Activated CD8-positive, alpha-beta memory T cell treated with anti-CD3 and anti-CD28 coated beads for 1 hour (primary cell): ENCODE results near the gene CASP8AP2.
A peak's percentile ranks its signal among the peaks of the same experiment; 100 is the strongest.
"Not testable (repeated sequence)": the region's sequence is repeated elsewhere in the genome, so short reads cannot be mapped to it uniquely, and the experiment has no call there.

ENCODE experiments used
- DNase-seq, 2 donors: peaks; one replicate each; pipeline ENCODE4 v3.0.0-alpha.2; 2020; ENCODE audit warnings: low read depth in 1 of 2; ENCODE audit errors: extremely low read depth in 1 of 2

CASP8AP2 gene

GRCh38 chr6:89819336-89820130 is 10.1 kb upstream of the CASP8AP2 start, which contains the start of gene MDN1:
Gene MDN1, minus strand, starts transcription at chr6:89819794. Its CDS starts 187 bp downstream, at chr6:89819607.
- peak; percentile 68 to 74 for DNase-seq

DNA sequence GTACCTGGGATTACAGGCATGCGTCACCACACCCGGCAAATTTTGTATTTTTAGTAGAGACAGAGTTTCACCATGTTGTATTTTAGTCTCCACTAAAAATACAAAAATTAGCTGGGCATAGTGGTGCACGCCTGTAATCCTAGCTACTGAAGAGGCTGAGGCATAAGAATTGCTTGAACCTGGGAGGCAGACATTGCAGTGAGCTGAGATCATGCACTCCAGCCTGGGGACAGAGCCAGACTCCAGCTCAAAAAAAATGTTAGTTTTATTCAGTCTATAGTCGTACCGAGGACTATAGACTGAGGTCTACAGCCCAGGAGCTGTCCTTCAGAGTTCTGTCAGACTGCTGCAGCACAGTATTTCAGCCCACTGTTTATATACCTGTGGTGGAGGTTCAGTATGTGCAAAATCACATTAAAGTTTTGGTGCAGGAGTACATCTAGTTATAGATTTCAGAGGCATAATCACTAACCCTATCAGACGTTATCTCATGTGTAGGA is 3.6 kb upstream of the CASP8AP2 start:
- DNase-seq: no peak

DNA sequence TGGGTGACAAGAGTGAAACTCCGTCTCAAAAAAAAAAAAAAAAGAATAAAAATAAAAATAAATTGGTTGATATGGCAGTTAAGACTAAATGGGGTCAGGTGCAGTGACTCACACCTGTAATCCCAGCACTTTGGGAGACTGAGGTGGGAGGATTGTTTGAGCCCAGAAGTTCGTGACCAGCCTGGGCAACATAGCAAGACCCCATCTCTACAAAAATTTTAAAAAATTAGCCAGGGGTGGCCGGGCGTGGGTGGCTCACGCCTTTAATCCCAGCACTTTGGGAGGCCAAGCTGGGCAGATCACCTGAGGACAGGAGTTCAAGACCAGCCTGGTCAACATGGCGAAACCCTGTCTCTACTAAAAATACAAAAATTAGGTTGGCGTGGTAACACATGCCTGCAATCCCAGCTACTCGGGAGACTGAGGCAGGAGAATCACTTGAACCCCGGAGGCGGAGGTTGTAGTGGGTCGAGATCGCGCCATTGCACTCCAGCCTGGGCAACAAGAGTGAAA is 1.1 kb upstream of the CASP8AP2 start:
- DNase-seq: not testable (repeated sequence)

- DNase-seq: no peak
Observed at GRCh38 chr6:89828988-89829471, 650 bp upstream of the CASP8AP2 start.

DNA sequence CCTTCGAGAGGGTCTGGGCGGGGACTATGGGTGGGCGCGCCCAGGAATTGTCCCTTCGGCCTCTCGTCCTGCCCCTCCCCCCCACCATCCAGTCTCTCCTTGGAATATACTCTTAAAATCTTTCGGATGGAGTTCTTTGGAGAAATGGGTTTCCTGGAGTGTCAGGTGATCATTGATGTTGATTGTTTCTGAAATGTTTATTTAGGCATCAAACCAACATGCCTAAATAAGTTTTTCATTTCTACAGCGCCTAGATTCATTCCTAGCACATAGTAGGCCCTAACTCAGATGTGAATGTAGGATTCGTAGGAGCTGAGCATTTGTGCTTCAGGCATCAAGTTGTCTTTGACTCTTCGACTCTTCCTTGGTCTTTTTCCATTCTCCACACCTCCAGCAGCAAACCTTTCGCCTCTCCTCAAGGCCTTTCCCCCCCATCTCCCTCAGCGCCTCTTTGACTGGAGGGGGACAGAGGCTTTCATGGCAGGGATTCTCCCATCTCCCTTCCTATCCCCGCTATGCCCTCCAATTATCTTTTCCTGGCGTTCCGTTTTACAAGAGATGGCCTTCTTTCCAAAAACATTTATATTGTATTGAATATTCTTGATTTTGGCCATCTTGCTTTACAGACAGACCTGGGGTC is 610 bp downstream of the CASP8AP2 start:
- no peak for DNase-seq

GRCh38 chr6:89834884-89835792 is 5.5 kb downstream of the CASP8AP2 start:
- DNase-seq: no peak

DNA sequence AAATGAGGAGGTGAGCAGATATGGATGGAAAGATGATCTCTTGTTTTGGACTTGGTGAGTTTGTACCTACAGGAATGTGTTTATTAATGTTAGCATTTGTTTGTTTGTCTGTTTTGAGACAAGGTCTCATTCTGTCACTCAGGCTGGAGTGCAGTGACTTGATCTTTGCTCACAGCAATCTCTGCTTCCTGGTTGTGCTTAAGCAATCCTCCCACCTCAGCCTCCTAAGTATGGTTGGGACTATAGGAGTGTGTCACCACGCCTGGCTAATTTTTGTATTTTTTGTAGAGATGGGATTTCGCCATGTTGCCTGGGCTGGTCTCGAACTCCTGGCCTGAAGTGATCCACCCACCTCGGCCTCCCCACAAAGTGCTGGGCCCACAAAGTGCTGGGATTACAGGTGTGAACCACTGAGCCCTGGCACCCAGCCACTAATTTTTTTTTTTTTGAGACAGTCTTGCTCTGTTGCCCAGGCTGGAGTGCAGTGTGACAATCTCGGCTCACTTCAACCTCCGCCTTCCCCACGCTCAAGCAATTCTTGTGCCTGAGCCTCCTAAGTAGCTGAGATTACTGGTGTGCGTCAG is 7.1 kb downstream of the CASP8AP2 start:
- DNase-seq: no peak

DNA sequence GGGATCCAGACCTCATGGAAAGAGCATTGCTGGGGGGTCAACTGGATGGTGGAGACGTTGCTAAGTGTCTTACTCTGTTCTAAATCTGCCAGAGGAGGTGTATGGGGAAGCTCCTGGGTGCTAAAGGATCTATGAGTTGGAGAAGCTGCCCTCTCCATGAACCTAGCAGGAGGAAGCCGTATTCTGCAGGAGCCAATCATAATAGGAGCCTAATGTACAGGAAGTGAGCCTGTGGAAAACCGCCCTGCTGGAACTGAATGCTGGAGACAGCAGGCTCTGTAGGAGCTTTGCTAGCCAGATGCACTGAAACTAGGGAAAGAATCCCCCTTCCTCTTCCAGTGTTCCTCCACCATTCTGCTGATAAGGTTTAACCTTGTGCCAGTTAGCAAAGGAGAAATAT is 10.9 kb downstream of the CASP8AP2 start:
- no peak for DNase-seq

DNA sequence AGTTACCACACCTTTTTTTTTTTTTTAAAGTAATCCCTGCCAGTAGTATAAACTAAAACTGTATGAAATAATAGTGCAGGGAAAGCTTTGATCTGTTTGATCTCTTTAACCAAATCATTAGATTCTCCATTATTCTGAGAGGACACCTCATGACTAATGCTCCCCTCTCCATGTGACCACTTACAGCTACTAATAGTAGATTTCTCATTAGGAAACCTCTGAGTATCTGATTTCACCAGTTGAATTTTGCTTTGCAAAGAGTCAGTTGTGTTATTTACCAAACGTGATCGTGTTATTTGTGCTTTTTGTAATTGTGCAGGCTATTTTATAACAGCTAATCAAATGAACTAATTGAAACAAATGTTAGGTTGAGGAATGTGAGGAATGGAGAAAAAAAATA is 12.5 kb downstream of the CASP8AP2 start:
- DNase-seq: no peak

DNA sequence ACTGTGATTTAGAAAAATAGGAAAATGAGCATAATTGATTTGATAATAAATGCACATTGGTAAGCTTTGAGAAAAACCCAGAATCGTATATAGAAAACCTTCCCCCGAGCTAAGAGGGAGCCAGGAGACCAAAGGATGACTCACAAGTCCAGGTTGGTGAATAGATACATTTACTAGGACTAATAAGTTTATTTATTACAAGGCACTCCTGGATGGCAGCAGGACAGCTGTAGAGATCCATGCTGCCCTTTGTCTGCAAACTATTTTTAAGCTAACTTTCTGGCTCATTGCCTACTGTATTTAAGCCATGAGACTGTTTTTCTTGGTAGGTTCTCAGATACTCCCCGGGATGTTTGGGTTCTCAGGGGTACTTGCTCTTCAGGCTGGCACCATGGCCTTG is 13.4 kb downstream of the CASP8AP2 start:
- no peak for DNase-seq

DNA sequence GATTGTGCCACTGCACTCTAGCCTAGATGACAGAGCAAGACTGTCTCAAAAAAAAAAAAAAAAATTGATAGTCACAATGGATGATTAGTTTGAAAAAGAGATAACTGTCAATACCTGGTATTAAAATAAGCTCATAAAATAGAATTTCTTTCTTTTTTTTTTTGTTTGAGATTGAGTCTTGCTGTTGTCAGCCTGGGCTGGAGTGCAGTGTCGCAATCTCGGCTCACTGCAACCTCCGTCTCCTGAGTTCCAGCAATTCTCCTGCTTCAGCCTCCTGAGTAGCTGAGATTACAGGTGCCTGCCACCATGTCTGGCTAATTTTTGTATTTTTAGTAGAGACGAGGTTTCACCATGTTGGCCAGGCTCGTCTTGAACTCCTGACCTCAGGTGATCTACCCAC is 17.8 kb downstream of the CASP8AP2 start:
- not testable (repeated sequence) for DNase-seq

GRCh38 chr6:89853068-89853467 is 23.4 kb downstream of the CASP8AP2 start:
- DNase-seq: no peak

DNA sequence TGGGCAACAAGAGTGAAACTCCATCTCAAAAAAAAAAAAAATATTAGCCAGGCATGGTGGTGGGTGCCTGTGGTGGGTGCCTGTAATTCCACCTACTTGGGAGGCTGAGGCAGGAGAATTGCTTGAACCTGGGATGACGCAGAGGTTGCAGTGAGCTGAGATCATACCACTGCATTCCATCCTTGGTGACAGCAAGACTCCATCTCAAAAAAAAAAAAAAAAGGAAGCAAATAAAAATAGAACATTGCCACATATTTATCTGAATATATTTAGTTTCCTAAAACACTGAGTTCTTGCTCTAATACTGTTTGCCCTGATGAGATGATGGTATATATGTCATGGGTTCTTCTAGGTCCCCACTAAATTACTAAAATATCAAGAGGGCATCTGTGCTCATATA is 28.4 kb downstream of the CASP8AP2 start:
- no peak for DNase-seq

- no peak for DNase-seq
Observed at GRCh38 chr6:89859744-89860143, 30.1 kb downstream of the CASP8AP2 start.

GRCh38 chr6:89862273-89862672 is 32.6 kb downstream of the CASP8AP2 start:
- DNase-seq: no peak

GRCh38 chr6:89862698-89863097 is 33.0 kb downstream of the CASP8AP2 start:
- no peak for DNase-seq

- DNase-seq: no peak
Observed at GRCh38 chr6:89866024-89866678, 36.5 kb downstream of the CASP8AP2 start.

GRCh38 chr6:89873721-89874120 is 44.0 kb downstream of the CASP8AP2 start:
- DNase-seq: no peak

DNA sequence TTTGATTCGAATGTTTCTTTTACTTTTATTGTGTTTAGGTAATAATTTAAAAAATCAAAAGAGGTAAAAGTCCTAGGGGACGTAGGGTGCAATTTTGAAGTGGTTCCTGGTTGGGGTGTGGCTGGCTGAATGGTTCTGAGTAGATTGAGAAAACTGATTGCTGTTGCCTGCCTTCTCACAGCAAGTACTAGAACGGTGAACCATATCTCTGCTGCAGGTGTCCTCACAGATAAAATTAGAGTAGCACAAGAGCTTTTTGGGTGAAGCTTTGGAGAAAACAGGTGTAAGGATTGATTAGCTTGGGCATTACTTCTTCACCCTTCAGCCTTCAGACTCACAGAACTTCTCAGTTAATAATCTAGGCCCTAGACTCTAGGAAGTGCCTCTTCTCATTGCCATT is 44.8 kb downstream of the CASP8AP2 start:
- DNase-seq: no peak
